ENCODE results near the gene SPG7. TPM values are rescaled to one million over a fixed set of nuclear protein-coding genes. Genes with fewer than 3 reads are reported as not detected.

SPG7 gene
- total and polyA plus RNA-seq, 2 experiments from 2014 or later, result 108 to 222 TPM

DNA sequence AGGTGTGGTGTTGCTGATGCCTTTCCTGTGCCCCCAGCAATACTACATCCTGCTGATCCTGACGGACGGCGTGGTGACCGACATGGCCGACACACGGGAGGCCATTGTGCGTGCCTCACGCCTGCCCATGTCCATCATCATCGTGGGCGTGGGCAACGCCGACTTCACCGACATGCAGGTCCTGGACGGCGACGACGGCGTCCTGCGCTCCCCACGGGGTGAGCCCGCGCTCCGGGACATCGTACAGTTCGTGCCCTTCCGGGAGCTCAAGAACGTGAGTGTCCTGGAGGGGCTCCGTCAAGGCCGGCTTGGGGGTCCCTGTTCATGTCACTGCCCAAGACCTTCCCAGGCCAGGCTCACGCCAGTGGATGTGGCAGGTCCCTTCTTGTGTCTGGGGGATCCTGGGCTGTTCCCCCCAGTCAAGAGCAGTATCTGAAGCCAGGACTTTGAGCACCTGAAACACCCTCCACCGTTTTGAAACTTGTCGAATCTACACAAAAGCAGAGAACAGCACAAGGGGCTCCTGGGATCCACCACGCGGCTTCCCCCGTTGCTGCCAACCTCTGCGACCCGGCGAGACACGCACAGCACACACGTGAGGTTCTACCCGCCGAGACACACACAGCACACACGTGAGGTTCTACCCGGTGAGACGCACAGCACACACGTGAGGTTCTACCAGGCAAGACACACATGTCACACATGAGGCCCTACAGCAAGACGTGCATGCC lies 87.3 kb downstream of the SPG7 start:
- H3K79me2 ChIP-seq, result no peaks in the 10 kb centered on the region
- 95% methylated on average over 47 of the region's 47 CpGs for WGBS (ENCODE audit: low lambda C conversion rate, missing lambda C conversion rate)
- TF ChIP-seq EZH2phosphoT487 (IDR thresholded peaks at IDR 0.05; ENCODE audit: low read depth, severe bottlenecking, unreplicated experiment) (no peak), EZH2 (IDR thresholded peaks at IDR 0.05; ENCODE audit: borderline replicate concordance) (no peak)
- TF ChIP-seq, protein P1, sequence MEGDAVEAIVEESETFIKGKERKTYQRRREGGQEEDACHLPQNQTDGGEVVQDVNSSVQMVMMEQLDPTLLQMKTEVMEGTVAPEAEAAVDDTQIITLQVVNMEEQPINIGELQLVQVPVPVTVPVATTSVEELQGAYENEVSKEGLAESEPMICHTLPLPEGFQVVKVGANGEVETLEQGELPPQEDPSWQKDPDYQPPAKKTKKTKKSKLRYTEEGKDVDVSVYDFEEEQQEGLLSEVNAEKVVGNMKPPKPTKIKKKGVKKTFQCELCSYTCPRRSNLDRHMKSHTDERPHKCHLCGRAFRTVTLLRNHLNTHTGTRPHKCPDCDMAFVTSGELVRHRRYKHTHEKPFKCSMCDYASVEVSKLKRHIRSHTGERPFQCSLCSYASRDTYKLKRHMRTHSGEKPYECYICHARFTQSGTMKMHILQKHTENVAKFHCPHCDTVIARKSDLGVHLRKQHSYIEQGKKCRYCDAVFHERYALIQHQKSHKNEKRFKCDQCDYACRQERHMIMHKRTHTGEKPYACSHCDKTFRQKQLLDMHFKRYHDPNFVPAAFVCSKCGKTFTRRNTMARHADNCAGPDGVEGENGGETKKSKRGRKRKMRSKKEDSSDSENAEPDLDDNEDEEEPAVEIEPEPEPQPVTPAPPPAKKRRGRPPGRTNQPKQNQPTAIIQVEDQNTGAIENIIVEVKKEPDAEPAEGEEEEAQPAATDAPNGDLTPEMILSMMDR (IDR thresholded peaks at IDR 0.05; ENCODE audit: poor library complexity), result no peak
- H4K20me1 ChIP-seq (ENCODE audit: insufficient read depth, poor library complexity, severe bottlenecking), result no peaks in the 10 kb centered on the region
- DNase-seq (ENCODE audit: low spot score), result no peak
- H3K4me1 ChIP-seq (ENCODE audit: insufficient read depth), result no peaks in the 10 kb centered on the region
- H3K27me3 ChIP-seq, result no peaks in the 10 kb centered on the region
- no peak overlapping the region for H3K27ac ChIP-seq
- H3K9me3 ChIP-seq (ENCODE audit: low read depth), result no peaks in the 10 kb centered on the region
- no peak overlapping the region for H3K4me3 ChIP-seq
- H3K4me2 ChIP-seq, result no peak overlapping the region
- H3K9me2 ChIP-seq (replicated peaks; ENCODE audit: insufficient read depth), result no peaks in the 10 kb centered on the region
- no peaks in the 10 kb centered on the region for H3K36me3 ChIP-seq (replicated peaks; ENCODE audit: insufficient read depth, low read depth)
- no peak overlapping the region for H2AFZ ChIP-seq

DNA sequence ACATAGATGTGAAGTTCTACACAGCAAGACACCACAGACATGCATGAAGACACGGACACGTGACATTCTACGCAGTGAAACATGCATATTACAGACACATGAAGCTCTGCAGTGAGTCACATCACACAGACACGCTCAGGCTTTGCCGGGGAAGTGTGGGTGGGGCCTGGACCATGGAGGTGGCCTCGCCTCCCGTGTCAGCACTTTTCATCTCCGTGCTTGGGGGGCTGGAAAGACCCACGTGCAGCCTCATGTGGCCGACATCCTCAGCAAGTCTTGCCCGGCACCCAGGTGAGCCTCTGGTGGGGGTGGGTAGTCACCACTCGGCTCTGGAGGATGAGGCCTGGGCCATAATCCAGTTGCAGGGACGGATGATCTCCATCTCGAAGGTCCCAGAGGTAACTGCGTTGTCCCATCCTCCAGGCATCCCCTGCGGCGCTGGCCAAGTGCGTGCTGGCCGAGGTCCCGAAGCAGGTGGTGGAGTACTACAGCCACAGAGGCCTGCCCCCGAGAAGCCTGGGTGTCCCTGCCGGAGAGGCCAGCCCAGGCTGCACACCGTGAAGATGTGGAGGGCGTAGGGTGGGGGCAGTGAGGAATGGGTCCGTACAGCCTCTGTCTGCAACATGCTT lies 88.0 kb downstream of the SPG7 start:
- Histone ChIP-seq H3K79me2 (no peaks in the 10 kb centered on the region), H3K9me2 (replicated peaks; ENCODE audit: insufficient read depth) (no peaks in the 10 kb centered on the region), H3K27ac (no peak overlapping the region), H3K4me2 (no peak overlapping the region), H3K36me3 (replicated peaks; ENCODE audit: insufficient read depth, low read depth) (no peaks in the 10 kb centered on the region), H3K9me3 (ENCODE audit: low read depth) (no peaks in the 10 kb centered on the region), H2AFZ (no peak overlapping the region), H3K27me3 (no peaks in the 10 kb centered on the region), H3K4me1 (ENCODE audit: insufficient read depth) (no peaks in the 10 kb centered on the region), H3K4me3 (no peak overlapping the region), H4K20me1 (ENCODE audit: insufficient read depth, poor library complexity, severe bottlenecking) (no peaks in the 10 kb centered on the region)
- WGBS (ENCODE audit: low lambda C conversion rate, missing lambda C conversion rate), result 93% methylated on average over 22 of the region's 25 CpGs
- TF ChIP-seq EZH2 (IDR thresholded peaks at IDR 0.05; ENCODE audit: borderline replicate concordance) (no peak), EZH2phosphoT487 (IDR thresholded peaks at IDR 0.05; ENCODE audit: low read depth, severe bottlenecking, unreplicated experiment) (no peak)
- TF ChIP-seq, protein P1 (IDR thresholded peaks at IDR 0.05; ENCODE audit: poor library complexity), result no peak
- no peak for DNase-seq (ENCODE audit: low spot score)

DNA sequence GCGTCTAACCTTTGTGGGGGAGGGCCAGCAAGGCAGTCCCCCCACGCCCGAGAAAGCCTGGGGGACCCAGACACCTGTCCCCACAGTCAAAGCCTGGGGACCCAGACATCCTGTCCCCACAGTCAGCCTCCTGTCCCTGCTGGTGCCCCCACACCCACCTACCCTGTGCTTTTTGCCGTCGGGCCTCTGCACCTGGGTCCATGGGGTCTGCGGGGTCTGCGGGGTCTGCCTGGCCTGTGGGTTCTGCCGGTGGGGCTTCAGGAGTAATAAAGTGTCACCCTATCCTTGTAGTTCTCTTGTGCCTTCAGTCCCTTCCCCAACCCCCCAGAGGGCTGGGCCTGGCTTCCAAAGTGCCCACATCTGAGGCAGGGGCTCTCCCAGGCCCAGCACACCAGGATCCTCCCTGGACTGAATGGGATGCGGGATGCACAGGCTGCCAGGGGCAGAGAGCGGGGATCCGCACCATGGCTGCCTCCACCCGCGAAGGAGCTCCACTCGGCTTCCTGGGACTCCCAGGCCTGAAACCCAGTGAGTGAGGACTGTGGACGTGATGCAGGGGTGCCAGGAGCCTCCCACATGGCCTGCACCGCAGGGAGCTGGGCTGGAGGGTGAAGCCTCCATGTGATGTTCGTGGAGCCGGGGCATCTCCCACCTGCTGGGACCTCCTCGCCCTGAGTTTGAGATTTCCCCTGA lies 88.9 kb downstream of the SPG7 start:
- Histone ChIP-seq H3K36me3 (replicated peaks; ENCODE audit: insufficient read depth, low read depth) (no peaks in the 10 kb centered on the region), H3K27ac (no peak overlapping the region), H4K20me1 (ENCODE audit: insufficient read depth, poor library complexity, severe bottlenecking) (no peaks in the 10 kb centered on the region), H3K79me2 (no peaks in the 10 kb centered on the region), H2AFZ (no peak overlapping the region), H3K4me1 (ENCODE audit: insufficient read depth) (peaks cover 2% of the 10 kb centered on the region), H3K9me2 (replicated peaks; ENCODE audit: insufficient read depth) (no peaks in the 10 kb centered on the region), H3K4me2 (no peak overlapping the region), H3K27me3 (no peaks in the 10 kb centered on the region), H3K9me3 (ENCODE audit: low read depth) (no peaks in the 10 kb centered on the region), H3K4me3 (no peak overlapping the region)
- WGBS (ENCODE audit: low lambda C conversion rate, missing lambda C conversion rate), result 94% methylated on average over 19 of the region's 19 CpGs
- TF ChIP-seq, protein P1 (IDR thresholded peaks at IDR 0.05; ENCODE audit: poor library complexity), result no peak
- TF ChIP-seq EZH2 (IDR thresholded peaks at IDR 0.05; ENCODE audit: borderline replicate concordance) (no peak), EZH2phosphoT487 (IDR thresholded peaks at IDR 0.05; ENCODE audit: low read depth, severe bottlenecking, unreplicated experiment) (no peak)
- no peak for DNase-seq (ENCODE audit: low spot score)

Measured in hepatocyte (in vitro differentiated cells).